Tibial artery (tissue), 4 donors: ENCODE data around the gene NRL.

Experiments
- DNase-seq, 2 donors: peaks; one replicate each; pipeline ENCODE4 v3.0.0-alpha.2; 2019
- H3K27ac ChIP-seq, 2 donors: fragments of 200-600 bp; sonication (generic) in 1 of 2; 1 replicate in 1 of 2; 2 replicates in 1 of 2; pipeline ENCODE4 v1.5.1; 2018 to 2019; ENCODE audit warnings: mild to moderate bottlenecking in 1 of 2
- H3K27me3 ChIP-seq, 2 donors: fragments of 200-600 bp; sonication (generic) in 1 of 2; one replicate each; pipeline versions ENCODE4 v1.5.1 to v1.6.0; 2016 to 2019
- H3K36me3 ChIP-seq, 3 donors: fragments of 200-600 bp; sonication (generic) in 2 of 3; one replicate each; pipeline ENCODE4 v1.5.1; 2016 to 2019; ENCODE audit warnings: mild to moderate bottlenecking in 2 of 3
- H3K4me1 ChIP-seq, 4 donors: fragments of 200-600 bp; sonication (generic) in 2 of 4; 1 replicate in 3 of 4; 2 replicates in 1 of 4; pipeline ENCODE4 v1.5.1; 2016 to 2019
- H3K4me3 ChIP-seq, 2 donors: fragments of 200-600 bp; sonication (generic) in 1 of 2; 1 replicate in 1 of 2; 2 replicates in 1 of 2; pipeline ENCODE4 v1.5.1; 2018 to 2019; ENCODE audit warnings: mild to moderate bottlenecking in 2 of 2
- H3K9me3 ChIP-seq, 3 donors: fragments of 200-600 bp; sonication (generic) in 1 of 3; one replicate each; pipeline ENCODE4 v1.5.1; 2016 to 2019
- intact Hi-C: fragments of 100-400 bp; cut with DNase I; formaldehyde crosslinking; loops from one replicate; pipeline ENCODE4 v1.15.0; 2023; ENCODE audit warnings: low total_unique reads
- TF ChIP-seq, protein P1 (sequence below), 2 experiments: fragments of 200-600 bp in 1 of 2; fragments of 450-650 bp in 1 of 2; IDR thresholded peaks; one replicate each; pipeline ENCODE4 v1.5.1; 2017 to 2019; ENCODE audit warnings: antibody characterized with exemption in 2 of 2, mild to moderate bottlenecking in 1 of 2, moderate library complexity in 1 of 2

NRL gene

DNA sequence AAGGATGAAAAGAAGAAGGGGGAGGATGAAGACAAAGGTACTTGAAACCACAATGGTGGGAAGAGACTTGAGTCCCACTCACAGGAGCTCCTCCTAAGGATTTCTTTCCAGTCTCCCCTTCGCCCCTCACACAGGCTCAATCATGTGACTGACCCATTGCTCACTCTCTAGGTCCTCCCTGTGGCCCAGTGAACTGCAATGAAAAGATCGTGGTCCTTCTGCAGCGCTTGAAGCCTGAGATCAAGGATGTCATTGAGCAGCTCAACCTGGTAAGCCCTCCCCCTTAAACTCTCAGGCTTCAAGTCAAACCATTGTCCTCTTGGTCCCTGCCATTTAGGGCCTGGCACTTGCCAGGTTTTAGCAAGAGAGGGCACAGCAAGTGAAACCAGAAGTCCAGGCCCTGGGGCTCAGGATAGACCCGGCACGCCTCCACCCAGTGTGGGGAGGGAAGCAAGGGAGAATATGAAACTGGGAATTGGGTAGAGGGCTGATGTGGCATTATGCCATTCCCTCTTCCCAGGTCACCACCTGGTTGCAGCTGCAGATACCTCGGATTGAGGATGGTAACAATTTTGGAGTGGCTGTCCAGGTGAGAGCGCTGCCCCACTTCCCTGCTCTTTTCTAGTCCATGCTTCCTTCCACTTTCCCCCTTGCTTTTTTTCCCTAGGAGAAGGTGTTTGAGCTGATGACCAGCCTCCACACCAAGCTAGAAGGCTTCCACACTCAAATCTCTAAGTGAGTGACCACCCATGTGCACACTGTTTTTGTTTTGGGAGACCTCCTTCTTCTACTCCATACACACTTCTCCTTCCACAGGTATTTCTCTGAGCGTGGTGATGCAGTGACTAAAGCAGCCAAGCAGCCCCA lies 23.0 kb upstream of the NRL start:
- Histone ChIP-seq H3K9me3 (no peaks in the 10 kb centered on the region), H3K27me3 (no peaks in the 10 kb centered on the region), H3K27ac (peak overlapping the region in 1 of 2 donors; percentile 86), H3K36me3 (peaks cover 12 to 24% (median 24%) of the 10 kb centered on the region in 3 donors), H3K4me1 (peaks cover 7 to 49% (median 36%) of the 10 kb centered on the region in 4 donors), H3K4me3 (no peak overlapping the region)
- DNase-seq: no peak
- intact Hi-C loops: no loop called here
- TF ChIP-seq, protein P1, sequence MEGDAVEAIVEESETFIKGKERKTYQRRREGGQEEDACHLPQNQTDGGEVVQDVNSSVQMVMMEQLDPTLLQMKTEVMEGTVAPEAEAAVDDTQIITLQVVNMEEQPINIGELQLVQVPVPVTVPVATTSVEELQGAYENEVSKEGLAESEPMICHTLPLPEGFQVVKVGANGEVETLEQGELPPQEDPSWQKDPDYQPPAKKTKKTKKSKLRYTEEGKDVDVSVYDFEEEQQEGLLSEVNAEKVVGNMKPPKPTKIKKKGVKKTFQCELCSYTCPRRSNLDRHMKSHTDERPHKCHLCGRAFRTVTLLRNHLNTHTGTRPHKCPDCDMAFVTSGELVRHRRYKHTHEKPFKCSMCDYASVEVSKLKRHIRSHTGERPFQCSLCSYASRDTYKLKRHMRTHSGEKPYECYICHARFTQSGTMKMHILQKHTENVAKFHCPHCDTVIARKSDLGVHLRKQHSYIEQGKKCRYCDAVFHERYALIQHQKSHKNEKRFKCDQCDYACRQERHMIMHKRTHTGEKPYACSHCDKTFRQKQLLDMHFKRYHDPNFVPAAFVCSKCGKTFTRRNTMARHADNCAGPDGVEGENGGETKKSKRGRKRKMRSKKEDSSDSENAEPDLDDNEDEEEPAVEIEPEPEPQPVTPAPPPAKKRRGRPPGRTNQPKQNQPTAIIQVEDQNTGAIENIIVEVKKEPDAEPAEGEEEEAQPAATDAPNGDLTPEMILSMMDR (IDR thresholded peaks at IDR 0.05): no peak

DNA sequence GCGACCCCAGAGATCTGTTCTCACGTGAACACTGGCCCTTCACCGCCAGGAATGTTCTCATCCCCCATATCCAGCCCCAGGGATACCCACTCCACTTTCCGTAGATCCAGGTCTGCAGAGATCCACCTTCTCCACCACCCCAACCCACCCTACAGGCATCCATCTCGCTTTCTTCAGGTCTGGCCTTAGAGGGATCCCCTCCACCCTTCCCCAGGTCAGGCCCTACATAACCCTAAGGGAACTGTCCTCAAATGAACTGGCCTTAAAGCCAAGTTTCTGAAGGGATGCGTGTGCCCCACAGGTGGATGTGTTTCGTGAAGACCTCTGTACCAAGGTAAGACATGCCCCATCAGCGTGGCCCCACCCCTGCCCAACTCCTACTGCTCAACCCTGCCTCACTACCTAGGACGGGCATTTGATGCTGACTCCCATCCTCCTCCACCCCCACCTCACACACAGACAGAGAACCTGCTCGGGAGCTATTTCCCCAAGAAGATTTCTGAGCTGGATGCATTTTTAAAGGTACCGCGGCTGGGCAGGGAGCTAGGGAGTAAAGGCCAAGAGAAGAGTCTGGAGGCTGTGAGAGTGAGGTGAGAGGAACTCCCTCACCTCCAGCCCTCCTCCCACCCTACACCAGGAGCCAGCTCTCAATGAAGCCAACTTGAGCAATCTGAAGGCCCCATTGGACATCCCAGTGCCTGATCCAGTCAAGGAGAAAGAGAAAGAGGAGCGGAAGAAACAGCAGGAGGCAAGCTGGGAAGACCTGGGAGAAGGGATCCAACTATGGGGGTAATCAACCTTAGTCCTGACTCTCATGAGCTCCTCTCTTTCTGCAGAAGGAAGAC lies 22.2 kb upstream of the NRL start:
- Histone ChIP-seq H3K27ac (peak overlapping the region; percentile 86 to 94), H3K4me1 (peaks cover 5 to 43% (median 31%) of the 10 kb centered on the region in 4 donors), H3K9me3 (no peaks in the 10 kb centered on the region), H3K36me3 (peaks cover 12 to 24% (median 24%) of the 10 kb centered on the region in 3 donors), H3K4me3 (peak overlapping the region; percentile 87 to 98), H3K27me3 (no peaks in the 10 kb centered on the region)
- intact Hi-C loops: no loop called here
- TF ChIP-seq, protein P1 (IDR thresholded peaks at IDR 0.05): no peak
- DNase-seq: no peak

DNA sequence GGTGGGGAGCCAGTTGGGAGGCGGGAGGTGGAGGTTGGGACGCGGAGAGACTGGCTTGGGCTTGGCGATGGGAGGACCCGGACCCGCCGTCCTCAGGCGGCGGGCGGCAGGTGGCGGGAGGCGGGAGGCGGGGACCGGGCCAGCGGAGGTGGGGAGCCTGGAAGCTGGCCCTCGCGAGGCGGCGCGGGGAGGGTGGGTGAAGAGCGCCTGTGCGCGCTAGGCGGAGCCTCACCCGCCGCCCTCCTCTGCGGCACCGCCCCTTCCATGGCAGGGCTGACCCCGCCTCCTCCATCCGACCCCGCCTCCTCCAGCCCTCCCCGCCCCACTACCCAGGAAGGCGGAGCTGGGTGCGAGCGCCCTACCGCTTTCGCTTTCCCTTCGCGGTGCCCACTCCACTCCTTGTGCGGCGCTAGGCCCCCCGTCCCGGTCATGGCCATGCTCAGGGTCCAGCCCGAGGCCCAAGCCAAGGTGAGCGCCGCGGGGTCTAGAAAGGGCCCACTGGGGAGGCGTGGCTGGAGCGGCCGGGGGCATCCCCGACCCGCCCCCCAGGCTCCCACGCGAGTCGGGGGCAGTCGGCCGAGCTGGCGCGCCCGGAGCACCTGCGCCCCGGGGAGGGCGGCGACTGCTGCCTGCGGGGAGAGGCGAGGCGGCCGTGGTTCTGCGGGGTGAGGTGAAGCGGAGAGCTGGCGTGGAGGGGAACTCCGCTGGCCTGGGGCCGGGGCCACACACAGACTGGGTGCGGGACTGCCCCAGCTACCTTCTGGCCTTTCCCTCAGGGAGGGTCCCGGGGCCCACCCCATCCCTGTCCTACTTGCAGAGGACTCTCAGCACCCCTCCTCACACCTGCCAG lies 21.3 kb upstream of the NRL start, which contains the start of gene PSME1:
Gene PSME1, plus strand, starts transcription at position 361 of the 850 bp plus-strand sequence. Its CDS starts 69 bp downstream, at position 430.
- peak within 1 kb of the TSS; percentile 86 to 94 for H3K27ac ChIP-seq

DNA sequence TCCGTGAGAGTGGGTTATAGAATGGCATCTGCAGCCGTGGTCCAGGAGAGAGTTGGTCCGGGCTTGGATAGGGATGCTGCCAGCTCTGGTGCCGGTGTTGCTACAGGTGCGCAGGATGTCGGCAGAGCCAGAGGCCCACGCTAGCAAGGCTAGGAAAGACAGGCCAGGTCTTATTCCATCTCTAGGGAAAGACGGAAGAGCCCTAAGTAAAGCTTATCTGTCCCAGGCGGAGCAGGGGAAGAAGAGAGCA lies 20.8 kb upstream of the NRL start:
- no peak for DNase-seq
- Histone ChIP-seq H3K4me3 (peak overlapping the region; percentile 87 to 98), H3K36me3 (peaks cover 12 to 30% (median 24%) of the 10 kb centered on the region in 3 donors), H3K27ac (peak overlapping the region; percentile 86 to 94), H3K4me1 (peaks cover 0 to 47% (median 30%) of the 10 kb centered on the region in 4 donors), H3K9me3 (no peaks in the 10 kb centered on the region), H3K27me3 (no peaks in the 10 kb centered on the region)
- intact Hi-C loops: no loop called here
- TF ChIP-seq, protein P1 (IDR thresholded peaks at IDR 0.05): no peak

More for the DNA sequence above, 21.3 kb upstream of the NRL start, which contains the start of gene PSME1:
- intact Hi-C loops: no loop called here
- no peaks in the 10 kb centered on the region for H3K9me3 ChIP-seq
- peaks cover 0 to 47% (median 30%) of the 10 kb centered on the region in 4 donors for H3K4me1 ChIP-seq
- peaks cover 12 to 30% (median 24%) of the 10 kb centered on the region in 3 donors for H3K36me3 ChIP-seq
- TF ChIP-seq, protein P1 (IDR thresholded peaks at IDR 0.05): no peak
- peak; percentile 90 to 96 for DNase-seq
- H3K4me3 ChIP-seq: peak within 1 kb of the TSS; percentile 87 to 98
- H3K27me3 ChIP-seq: no peaks in the 10 kb centered on the region

DNA sequence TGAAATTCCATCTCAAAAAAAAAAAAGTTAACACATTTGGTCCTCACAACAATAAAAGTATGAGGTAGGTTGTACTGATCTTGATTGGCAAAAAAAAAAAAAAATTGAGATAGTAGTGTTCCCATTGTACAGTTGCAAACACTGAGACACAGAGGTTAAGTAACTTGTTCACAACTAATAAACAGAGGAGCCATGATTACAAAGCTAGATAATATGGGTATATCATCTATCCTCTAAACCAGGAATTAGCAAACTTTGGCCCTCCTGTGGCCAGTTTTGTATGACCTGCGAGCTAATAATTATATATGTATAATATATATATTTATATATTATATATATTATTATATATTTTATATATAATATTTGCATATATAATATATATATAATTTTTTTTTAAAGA lies 19.0 kb upstream of the NRL start:
- no peak overlapping the region for H3K4me3 ChIP-seq
- peaks cover 0 to 29% (median 15%) of the 10 kb centered on the region in 4 donors for H3K4me1 ChIP-seq
- DNase-seq: no peak
- intact Hi-C loops: no loop called here
- peaks cover 8 to 21% (median 15%) of the 10 kb centered on the region in 3 donors for H3K36me3 ChIP-seq
- H3K27me3 ChIP-seq: no peaks in the 10 kb centered on the region
- no peak overlapping the region for H3K27ac ChIP-seq
- no peaks in the 10 kb centered on the region for H3K9me3 ChIP-seq
- TF ChIP-seq, protein P1 (IDR thresholded peaks at IDR 0.05): no peak
